Central memory CD4-positive, alpha-beta T cell (primary cell): ENCODE measurements around the gene ATP6V0D1.

ENCODE experiments used
- DNase-seq: peaks from one replicate; pipeline ENCODE4 v3.0.0; 2022

Gene ATP6V0D1

GRCh38 chr16:67443265-67443664 lies 37.7 kb downstream of the ATP6V0D1 start:
- DNase-seq, result no peak

GRCh38 chr16:67442581-67443255 lies 38.2 kb downstream of the ATP6V0D1 start:
- no peak for DNase-seq

GRCh38 chr16:67441907-67442306 lies 39.0 kb downstream of the ATP6V0D1 start:
- DNase-seq, result no peak

GRCh38 chr16:67441271-67441753 lies 39.6 kb downstream of the ATP6V0D1 start:
- no peak for DNase-seq

- no peak for DNase-seq
Measured at GRCh38 chr16:67438824-67439393, 42.0 kb downstream of the ATP6V0D1 start.

- DNase-seq, result no peak
Measured at GRCh38 chr16:67438098-67438791, 42.7 kb downstream of the ATP6V0D1 start.

- DNase-seq, result no peak
Measured at GRCh38 chr16:67437513-67437912, 43.4 kb downstream of the ATP6V0D1 start.

- no peak for DNase-seq
Measured at GRCh38 chr16:67436640-67437193, 44.2 kb downstream of the ATP6V0D1 start.

GRCh38 chr16:67435758-67436164 lies 45.2 kb downstream of the ATP6V0D1 start:
- no peak for DNase-seq

- no peak for DNase-seq
Measured at GRCh38 chr16:67433131-67433719, 47.7 kb downstream of the ATP6V0D1 start.

GRCh38 chr16:67432506-67432890 lies 48.5 kb downstream of the ATP6V0D1 start:
- no peak for DNase-seq

- DNase-seq, result no peak
Measured at GRCh38 chr16:67431775-67432505, 49.0 kb downstream of the ATP6V0D1 start.

- DNase-seq, result no peak
Measured at GRCh38 chr16:67430977-67431774, 49.8 kb downstream of the ATP6V0D1 start, which contains the start of gene HSD11B2. Gene HSD11B2, plus strand, starts transcription at chr16:67431121. Its CDS starts 128 bp downstream, at chr16:67431249.

GRCh38 chr16:67430504-67430976 lies 50.4 kb downstream of the ATP6V0D1 start:
- no peak for DNase-seq

GRCh38 chr16:67429799-67430503 lies 51.0 kb downstream of the ATP6V0D1 start:
- no peak for DNase-seq

GRCh38 chr16:67429053-67429798 lies 51.7 kb downstream of the ATP6V0D1 start:
- DNase-seq, result no peak

- DNase-seq, result peak; percentile 28
Measured at GRCh38 chr16:67428146-67428731, 52.7 kb downstream of the ATP6V0D1 start.

GRCh38 chr16:67426950-67427349 lies 54.0 kb downstream of the ATP6V0D1 start:
- no peak for DNase-seq

GRCh38 chr16:67426022-67426421 lies 54.9 kb downstream of the ATP6V0D1 start:
- DNase-seq, result no peak

GRCh38 chr16:67425580-67425979 lies 55.4 kb downstream of the ATP6V0D1 start:
- no peak for DNase-seq
